ENCODE measurements around the gene BANP.

DNA sequence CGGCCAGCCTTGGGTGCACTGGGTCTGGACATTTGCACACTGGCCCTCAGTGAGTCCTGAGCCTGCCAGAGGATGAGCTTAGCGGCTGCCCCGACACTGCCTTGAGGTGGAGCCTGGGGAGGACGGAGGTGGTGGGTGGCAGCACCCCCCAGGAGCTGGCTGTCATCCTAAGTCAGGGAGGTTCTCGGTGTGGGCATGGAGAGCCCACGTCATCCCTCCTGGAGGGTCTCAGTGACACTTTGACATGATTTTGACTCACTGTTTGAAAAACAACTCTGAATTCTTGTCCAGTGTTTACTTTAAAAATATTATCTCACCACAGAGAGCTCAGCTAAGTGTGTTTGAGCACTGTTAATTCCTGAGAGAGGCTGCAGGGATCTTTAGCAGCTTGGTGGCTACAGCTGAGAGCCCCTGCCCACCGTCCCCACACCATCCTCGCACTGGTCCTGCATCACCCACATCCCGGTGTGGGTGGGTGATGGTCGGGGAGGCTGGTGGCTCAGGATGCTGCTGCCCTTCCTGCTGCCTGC lies 63.1 kb downstream of the BANP start:
- no peak for TF ChIP-seq BHLHE40 (IDR thresholded peaks at IDR 0.05; ENCODE audit: borderline replicate concordance)
- TF ChIP-seq TARDBP (IDR thresholded peaks at IDR 0.05), result no peak
- no peak for TF ChIP-seq FOXA1 (IDR thresholded peaks at IDR 0.05)
- no peak for TF ChIP-seq CTBP1 (IDR thresholded peaks at IDR 0.05; ENCODE audit: borderline replicate concordance)
- TF ChIP-seq SUZ12 (IDR thresholded peaks at IDR 0.05), result no peak
- TF ChIP-seq SP1 (IDR thresholded peaks at IDR 0.05), result no peak
- TF ChIP-seq FOXK2 (IDR thresholded peaks at IDR 0.05), result no peak
- TF ChIP-seq, protein P1, sequence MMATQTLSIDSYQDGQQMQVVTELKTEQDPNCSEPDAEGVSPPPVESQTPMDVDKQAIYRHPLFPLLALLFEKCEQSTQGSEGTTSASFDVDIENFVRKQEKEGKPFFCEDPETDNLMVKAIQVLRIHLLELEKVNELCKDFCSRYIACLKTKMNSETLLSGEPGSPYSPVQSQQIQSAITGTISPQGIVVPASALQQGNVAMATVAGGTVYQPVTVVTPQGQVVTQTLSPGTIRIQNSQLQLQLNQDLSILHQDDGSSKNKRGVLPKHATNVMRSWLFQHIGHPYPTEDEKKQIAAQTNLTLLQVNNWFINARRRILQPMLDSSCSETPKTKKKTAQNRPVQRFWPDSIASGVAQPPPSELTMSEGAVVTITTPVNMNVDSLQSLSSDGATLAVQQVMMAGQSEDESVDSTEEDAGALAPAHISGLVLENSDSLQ (IDR thresholded peaks at IDR 0.05), result no peak

Measured in HEK293T (cell line).